ENCODE results near the gene SRR.

The SRR gene

DNA sequence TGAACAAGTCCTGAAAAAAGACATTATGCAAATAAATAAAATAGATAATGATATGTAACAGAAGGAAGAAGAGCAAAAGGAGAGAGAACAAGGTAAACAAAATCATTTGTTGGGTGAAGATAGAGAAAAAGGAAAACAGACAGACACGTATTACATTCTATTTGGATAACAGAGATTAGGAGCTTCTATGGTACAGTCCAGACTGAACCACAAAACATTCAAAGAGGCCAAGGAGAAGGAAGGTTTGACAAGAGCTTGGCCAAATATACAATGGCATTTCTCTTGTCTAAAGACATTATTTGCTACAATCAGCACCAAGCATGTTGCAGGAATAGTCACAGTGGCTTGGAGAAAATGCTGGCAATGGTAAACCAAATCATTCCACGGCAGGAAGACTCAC, 29.3 kb upstream of the SRR start:
- no peak overlapping the region for H3K9ac ChIP-seq (ENCODE audit: low read length)
- H3K36me3 ChIP-seq (ENCODE audit: control insufficient read depth in 1 of 2, insufficient read depth in 2 of 2, low read depth in 1 of 2, low read length in 2 of 2), result peaks cover 25 to 73% of the 10 kb centered on the region in 2 experiments
- no peaks in the 10 kb centered on the region for H3K27me3 ChIP-seq (ENCODE audit: control insufficient read depth in 1 of 2, insufficient read depth in 1 of 2, low read length in 2 of 2)
- H3K4me2 ChIP-seq (ENCODE audit: low read length, poor library complexity, severe bottlenecking), result no peak overlapping the region
- peaks cover 16% of the 10 kb centered on the region for H3K79me1 ChIP-seq (replicated peaks; ENCODE audit: low read length, poor library complexity, severe bottlenecking)
- H3K27ac ChIP-seq (ENCODE audit: low read length, poor library complexity, severe bottlenecking), result no peak overlapping the region
- no peak overlapping the region for H3K14ac ChIP-seq (ENCODE audit: low read length in 2 of 2)
- no peak overlapping the region for H2AFZ ChIP-seq (ENCODE audit: low read depth, low read length)
- H3K4ac ChIP-seq (ENCODE audit: low read depth in 1 of 2, low read length in 2 of 2), result no peak overlapping the region
- no peak overlapping the region for H4K8ac ChIP-seq (ENCODE audit: low read length)
- H3K18ac ChIP-seq (ENCODE audit: low read depth in 1 of 2, low read length in 2 of 2), result no peak overlapping the region
- no peak overlapping the region for H2BK5ac ChIP-seq (ENCODE audit: low read depth, low read length, poor library complexity, severe bottlenecking)
- H2BK15ac ChIP-seq (ENCODE audit: low read depth, poor library complexity, severe bottlenecking), result no peak overlapping the region
- no peak for DNase-seq
- WGBS, result 91% methylated on average over 1 of the region's 2 CpGs
- no peak overlapping the region for H2AK5ac ChIP-seq (ENCODE audit: low read length, severe bottlenecking)
- no peaks in the 10 kb centered on the region for H3K9me3 ChIP-seq (ENCODE audit: control insufficient read depth, low read length)
- H2BK12ac ChIP-seq (ENCODE audit: low read length in 2 of 2), result no peak overlapping the region
- H3K23ac ChIP-seq (ENCODE audit: low read length in 2 of 2), result no peak overlapping the region
- H3K4me1 ChIP-seq (ENCODE audit: control insufficient read depth, insufficient read depth, low read depth, low read length), result no peaks in the 10 kb centered on the region
- H3K4me3 ChIP-seq (ENCODE audit: insufficient read depth in 1 of 2, low read depth in 1 of 2, low read length in 2 of 2), result no peak overlapping the region
- H2BK120ac ChIP-seq (ENCODE audit: low read depth, low read length), result no peak overlapping the region
- no peak overlapping the region for H4K91ac ChIP-seq (ENCODE audit: low read length)

DNA sequence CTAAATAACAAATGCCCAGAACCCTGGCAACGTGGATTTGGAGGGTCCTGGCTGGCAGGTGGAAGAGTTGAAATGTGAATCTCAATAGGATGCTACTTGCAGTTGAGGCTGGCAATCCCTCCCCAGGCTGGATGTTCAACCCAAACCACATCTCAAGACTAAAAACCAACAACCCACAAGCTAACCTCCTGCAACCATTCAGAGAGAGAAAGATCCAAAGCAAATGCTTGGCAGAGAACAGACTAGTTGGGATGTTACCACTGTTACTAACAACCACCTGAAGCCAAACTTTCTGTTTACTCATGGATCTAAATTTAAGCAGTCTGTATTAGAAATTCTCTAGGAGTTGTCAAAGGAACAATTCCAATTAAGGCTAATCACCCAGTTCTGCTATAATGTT, 28.0 kb upstream of the SRR start:
- DNase-seq, result no peak
- no CpG with 5 or more reads among the region's 1 CpG for WGBS
- H2BK15ac ChIP-seq (ENCODE audit: low read depth, poor library complexity, severe bottlenecking), result no peak overlapping the region
- H3K9ac ChIP-seq (ENCODE audit: low read length), result no peak overlapping the region
- no peaks in the 10 kb centered on the region for H3K4me1 ChIP-seq (ENCODE audit: control insufficient read depth, insufficient read depth, low read depth, low read length)
- H4K91ac ChIP-seq (ENCODE audit: low read length), result no peak overlapping the region
- no peak overlapping the region for H3K14ac ChIP-seq (ENCODE audit: low read length in 2 of 2)
- H3K4me2 ChIP-seq (ENCODE audit: low read length, poor library complexity, severe bottlenecking), result no peak overlapping the region
- no peak overlapping the region for H3K23ac ChIP-seq (ENCODE audit: low read length in 2 of 2)
- H2AFZ ChIP-seq (ENCODE audit: low read depth, low read length), result no peak overlapping the region
- H3K79me1 ChIP-seq (replicated peaks; ENCODE audit: low read length, poor library complexity, severe bottlenecking), result peaks cover 14% of the 10 kb centered on the region
- no peaks in the 10 kb centered on the region for H3K9me3 ChIP-seq (ENCODE audit: control insufficient read depth, low read length)
- no peak overlapping the region for H3K4ac ChIP-seq (ENCODE audit: low read depth in 1 of 2, low read length in 2 of 2)
- H3K36me3 ChIP-seq (ENCODE audit: control insufficient read depth in 1 of 2, insufficient read depth in 2 of 2, low read depth in 1 of 2, low read length in 2 of 2), result peaks cover 32 to 74% of the 10 kb centered on the region in 2 experiments
- H2AK5ac ChIP-seq (ENCODE audit: low read length, severe bottlenecking), result no peak overlapping the region
- no peak overlapping the region for H2BK12ac ChIP-seq (ENCODE audit: low read length in 2 of 2)
- no peak overlapping the region for H3K18ac ChIP-seq (ENCODE audit: low read depth in 1 of 2, low read length in 2 of 2)
- no peak overlapping the region for H3K27ac ChIP-seq (ENCODE audit: low read length, poor library complexity, severe bottlenecking)
- H3K27me3 ChIP-seq (ENCODE audit: control insufficient read depth in 1 of 2, insufficient read depth in 1 of 2, low read length in 2 of 2), result no peaks in the 10 kb centered on the region
- no peak overlapping the region for H2BK120ac ChIP-seq (ENCODE audit: low read depth, low read length)
- no peak overlapping the region for H3K4me3 ChIP-seq (ENCODE audit: insufficient read depth in 1 of 2, low read depth in 1 of 2, low read length in 2 of 2)
- H4K8ac ChIP-seq (ENCODE audit: low read length), result no peak overlapping the region
- H2BK5ac ChIP-seq (ENCODE audit: low read depth, low read length, poor library complexity, severe bottlenecking), result no peak overlapping the region

DNA sequence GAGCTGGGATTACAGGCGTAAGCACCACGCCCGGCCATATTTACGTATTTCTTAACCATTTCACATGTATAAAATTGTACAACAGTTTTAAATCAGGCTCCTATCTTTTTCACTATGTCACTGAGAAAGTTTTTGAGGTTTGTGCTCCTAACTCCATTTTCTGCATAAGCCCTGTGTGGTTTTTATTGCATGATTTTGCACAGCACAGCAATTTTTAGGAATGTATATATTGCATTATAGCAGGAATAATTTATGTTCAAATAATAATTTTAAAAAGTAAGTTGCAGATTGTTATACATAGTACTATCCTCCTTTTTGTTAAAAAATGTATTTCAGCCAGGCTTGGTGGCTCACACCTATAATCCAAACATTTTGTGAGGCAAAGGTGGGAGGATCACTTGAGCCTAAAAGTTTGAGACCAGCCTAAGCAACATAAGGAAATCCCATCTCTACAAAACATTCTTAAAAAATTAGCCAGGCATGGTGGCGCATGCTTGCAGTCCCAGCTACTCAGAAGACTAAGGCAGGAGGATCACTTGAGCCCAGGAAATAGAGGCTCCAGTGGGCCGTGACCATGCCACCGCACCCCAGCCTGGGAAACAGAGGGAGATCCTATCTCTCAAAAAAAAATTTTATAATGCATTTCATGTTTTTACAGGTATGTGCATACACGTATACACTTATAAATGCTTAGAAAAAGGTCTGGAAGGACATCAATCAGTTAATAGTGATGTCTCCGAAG, 26.1 kb upstream of the SRR start:
- Histone ChIP-seq H4K8ac (ENCODE audit: low read length) (no peak overlapping the region), H3K9ac (ENCODE audit: low read length) (no peak overlapping the region), H3K36me3 (ENCODE audit: control insufficient read depth in 1 of 2, insufficient read depth in 2 of 2, low read depth in 1 of 2, low read length in 2 of 2) (peaks cover 44 to 84% of the 10 kb centered on the region in 2 experiments), H3K14ac (ENCODE audit: low read length in 2 of 2) (no peak overlapping the region), H3K27me3 (ENCODE audit: control insufficient read depth in 1 of 2, insufficient read depth in 1 of 2, low read length in 2 of 2) (no peaks in the 10 kb centered on the region), H2BK5ac (ENCODE audit: low read depth, low read length, poor library complexity, severe bottlenecking) (no peak overlapping the region), H3K23ac (ENCODE audit: low read length in 2 of 2) (no peak overlapping the region), H2BK120ac (ENCODE audit: low read depth, low read length) (no peak overlapping the region), H3K79me1 (replicated peaks; ENCODE audit: low read length, poor library complexity, severe bottlenecking) (peaks cover 17% of the 10 kb centered on the region), H3K4me3 (ENCODE audit: insufficient read depth in 1 of 2, low read depth in 1 of 2, low read length in 2 of 2) (no peak overlapping the region), H3K4me1 (ENCODE audit: control insufficient read depth, insufficient read depth, low read depth, low read length) (no peaks in the 10 kb centered on the region), H3K9me3 (ENCODE audit: control insufficient read depth, low read length) (no peaks in the 10 kb centered on the region), H2AK5ac (ENCODE audit: low read length, severe bottlenecking) (no peak overlapping the region), H2BK15ac (ENCODE audit: low read depth, poor library complexity, severe bottlenecking) (no peak overlapping the region), H2BK12ac (ENCODE audit: low read length in 2 of 2) (no peak overlapping the region), H2AFZ (ENCODE audit: low read depth, low read length) (no peak overlapping the region), H3K27ac (ENCODE audit: low read length, poor library complexity, severe bottlenecking) (no peak overlapping the region), H4K91ac (ENCODE audit: low read length) (no peak overlapping the region), H3K18ac (ENCODE audit: low read depth in 1 of 2, low read length in 2 of 2) (no peak overlapping the region), H3K4me2 (ENCODE audit: low read length, poor library complexity, severe bottlenecking) (no peak overlapping the region), H3K4ac (ENCODE audit: low read depth in 1 of 2, low read length in 2 of 2) (no peak overlapping the region)
- no peak for DNase-seq
- WGBS, result 90% methylated on average over 2 of the region's 9 CpGs

DNA sequence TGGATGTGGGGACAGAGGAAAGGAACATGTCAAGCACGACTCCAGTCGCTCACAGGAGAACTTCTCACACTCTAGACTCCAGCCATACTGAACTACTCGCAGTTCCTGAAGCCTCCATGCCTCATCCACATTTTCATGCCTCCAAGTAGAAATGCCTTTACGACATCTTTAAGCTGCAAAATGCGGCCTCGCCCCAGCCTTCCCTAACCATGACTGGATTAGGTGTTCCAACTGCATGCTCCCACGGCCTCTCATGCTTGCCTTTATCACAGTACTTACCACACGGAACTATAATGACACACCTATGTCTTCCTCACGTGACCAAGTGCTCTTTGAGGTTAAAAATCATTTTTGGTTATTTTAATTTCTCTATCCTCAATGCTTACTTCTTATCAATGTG, 24.0 kb upstream of the SRR start:
- no peak overlapping the region for H3K27ac ChIP-seq (ENCODE audit: low read length, poor library complexity, severe bottlenecking)
- DNase-seq, result no peak
- no peak overlapping the region for H3K14ac ChIP-seq (ENCODE audit: low read length in 2 of 2)
- H2BK120ac ChIP-seq (ENCODE audit: low read depth, low read length), result no peak overlapping the region
- H3K4me1 ChIP-seq (ENCODE audit: control insufficient read depth, insufficient read depth, low read depth, low read length), result no peaks in the 10 kb centered on the region
- no peaks in the 10 kb centered on the region for H3K27me3 ChIP-seq (ENCODE audit: control insufficient read depth in 1 of 2, insufficient read depth in 1 of 2, low read length in 2 of 2)
- no peak overlapping the region for H3K4ac ChIP-seq (ENCODE audit: low read depth in 1 of 2, low read length in 2 of 2)
- no peak overlapping the region for H3K9ac ChIP-seq (ENCODE audit: low read length)
- no peak overlapping the region for H3K23ac ChIP-seq (ENCODE audit: low read length in 2 of 2)
- no peak overlapping the region for H4K8ac ChIP-seq (ENCODE audit: low read length)
- WGBS, result 98% methylated on average over 7 of the region's 9 CpGs
- no peak overlapping the region for H3K18ac ChIP-seq (ENCODE audit: low read depth in 1 of 2, low read length in 2 of 2)
- no peak overlapping the region for H2BK5ac ChIP-seq (ENCODE audit: low read depth, low read length, poor library complexity, severe bottlenecking)
- no peak overlapping the region for H2BK12ac ChIP-seq (ENCODE audit: low read length in 2 of 2)
- no peak overlapping the region for H4K91ac ChIP-seq (ENCODE audit: low read length)
- H3K36me3 ChIP-seq (ENCODE audit: control insufficient read depth in 1 of 2, insufficient read depth in 2 of 2, low read depth in 1 of 2, low read length in 2 of 2), result peaks cover 44 to 86% of the 10 kb centered on the region in 2 experiments
- H3K9me3 ChIP-seq (ENCODE audit: control insufficient read depth, low read length), result no peaks in the 10 kb centered on the region
- H3K79me1 ChIP-seq (replicated peaks; ENCODE audit: low read length, poor library complexity, severe bottlenecking), result peaks cover 16% of the 10 kb centered on the region
- H2BK15ac ChIP-seq (ENCODE audit: low read depth, poor library complexity, severe bottlenecking), result no peak overlapping the region
- H3K4me3 ChIP-seq (ENCODE audit: insufficient read depth in 1 of 2, low read depth in 1 of 2, low read length in 2 of 2), result no peak overlapping the region
- no peak overlapping the region for H2AFZ ChIP-seq (ENCODE audit: low read depth, low read length)
- no peak overlapping the region for H2AK5ac ChIP-seq (ENCODE audit: low read length, severe bottlenecking)
- H3K4me2 ChIP-seq (ENCODE audit: low read length, poor library complexity, severe bottlenecking), result no peak overlapping the region
